ENCODE results near the gene IFIT5.
"Not testable (repeated sequence)": the region's sequence is repeated elsewhere in the genome, so short reads cannot be mapped to it uniquely, and the experiment has no call there.

Gene IFIT5

GRCh38 chr10:89414146-89414878 lies at the start of gene IFIT5:
IFIT5 (plus strand) TSS chr10:89414568; CDS start chr10:89414799, 231 bp downstream.
- in situ Hi-C loops (cut with HindIII; ENCODE audit: low sequenced_read_pairs) = no loop called here

GRCh38 chr10:89367529-89367928 lies 46.8 kb upstream of the IFIT5 start:
- in situ Hi-C loops (cut with HindIII; ENCODE audit: low sequenced_read_pairs) = no loop called here

DNA sequence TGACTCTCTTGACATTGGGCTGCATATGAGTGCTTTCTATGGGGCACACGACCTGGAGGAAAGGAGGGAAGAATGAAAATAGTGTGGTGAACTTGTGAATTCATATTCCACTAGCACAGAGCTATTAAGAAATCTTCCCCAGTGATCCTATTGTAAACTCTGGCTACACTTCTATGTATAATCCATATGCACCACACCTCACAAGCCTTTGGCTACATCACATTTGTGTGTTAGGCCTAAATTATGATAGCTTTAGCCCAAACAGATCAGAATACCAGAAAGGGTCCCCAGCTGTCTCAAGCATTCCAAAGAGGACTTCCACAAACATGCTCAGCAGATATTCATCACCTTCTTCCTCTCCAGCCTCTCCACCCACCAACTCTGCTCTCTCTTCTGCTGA lies 46.2 kb upstream of the IFIT5 start:
- in situ Hi-C loops (cut with HindIII; ENCODE audit: low sequenced_read_pairs) = no loop called here

- in situ Hi-C loops (cut with HindIII; ENCODE audit: low sequenced_read_pairs) = no loop called here
These were observed 44.9 kb upstream of the IFIT5 start for GRCh38 chr10:89369156-89370105.

DNA sequence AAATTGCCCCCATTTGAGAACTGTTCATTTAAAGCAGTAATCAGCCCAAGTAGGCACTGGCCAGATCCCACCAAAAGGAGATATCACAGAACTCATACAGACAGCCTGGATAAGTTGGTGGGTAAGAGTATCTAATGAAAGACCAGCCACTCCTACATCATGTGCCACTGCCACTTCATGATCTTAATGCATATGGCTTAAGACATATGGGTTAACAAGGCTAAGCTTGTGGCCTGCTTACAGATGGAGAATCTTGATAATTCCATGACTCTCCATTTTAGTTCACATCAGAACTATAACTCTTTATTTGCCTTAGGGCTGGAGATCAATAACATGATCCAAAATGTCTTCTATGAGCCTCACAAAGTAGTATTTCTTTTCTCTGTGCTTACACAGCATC lies 43.3 kb upstream of the IFIT5 start:
- in situ Hi-C loops (cut with HindIII; ENCODE audit: low sequenced_read_pairs) = no loop called here

DNA sequence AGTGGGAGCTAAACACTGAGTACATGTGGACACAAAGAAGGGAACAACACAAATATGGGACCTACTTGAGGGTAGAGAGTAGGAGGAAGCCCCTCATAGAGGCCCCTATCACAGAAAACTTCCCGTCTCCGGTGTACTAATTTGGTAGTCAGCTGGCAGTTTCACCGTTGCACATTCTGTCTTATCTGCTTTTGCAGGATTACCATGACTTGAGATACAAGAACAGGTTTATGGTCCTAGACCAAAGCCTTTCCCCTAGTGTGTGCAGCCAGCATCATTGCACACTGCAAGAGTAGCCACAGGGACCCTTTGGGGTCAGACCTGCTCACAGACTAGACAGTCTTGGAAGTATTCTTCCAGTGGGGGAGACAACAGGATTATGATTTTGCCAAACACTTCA lies 42.4 kb upstream of the IFIT5 start:
- in situ Hi-C loops (cut with HindIII; ENCODE audit: low sequenced_read_pairs) = no loop called here

DNA sequence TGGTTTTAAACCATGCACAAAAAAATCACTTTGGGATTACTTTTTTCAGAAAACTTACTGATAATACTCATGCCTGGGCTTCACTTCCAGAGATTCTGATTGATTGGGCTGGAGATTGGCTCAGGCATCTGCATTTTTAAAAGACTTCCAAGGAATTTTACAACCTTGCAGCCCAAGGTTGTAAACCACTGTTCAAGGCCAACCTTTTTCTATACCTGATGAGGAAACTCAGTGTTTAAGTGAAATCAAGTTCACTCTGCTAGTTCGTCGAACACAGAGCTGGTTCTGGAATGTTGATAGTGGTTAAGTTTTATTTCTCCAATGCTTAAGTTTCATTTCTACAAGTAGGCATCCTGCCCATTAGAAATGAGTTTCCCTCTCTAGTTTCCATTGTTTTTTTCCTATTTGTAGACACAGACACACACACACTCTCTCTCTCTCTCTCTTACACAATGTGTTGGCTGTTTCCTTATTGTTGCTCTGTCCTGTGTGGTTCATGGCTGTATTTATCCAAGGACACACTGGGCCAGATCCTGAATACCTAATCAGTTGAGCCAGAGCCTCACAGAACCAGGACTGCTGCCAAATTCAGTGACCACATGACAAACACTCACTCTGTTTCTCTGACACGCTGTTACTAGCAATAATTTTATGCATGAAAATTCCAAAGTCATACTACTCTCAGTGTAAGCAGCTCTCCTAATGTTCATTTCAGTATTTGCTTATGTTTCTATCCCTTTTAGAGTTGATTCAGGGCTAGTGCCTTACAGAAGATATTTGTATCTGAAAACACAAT lies 40.3 kb upstream of the IFIT5 start:
- in situ Hi-C loops (cut with HindIII; ENCODE audit: low sequenced_read_pairs) = no loop called here

DNA sequence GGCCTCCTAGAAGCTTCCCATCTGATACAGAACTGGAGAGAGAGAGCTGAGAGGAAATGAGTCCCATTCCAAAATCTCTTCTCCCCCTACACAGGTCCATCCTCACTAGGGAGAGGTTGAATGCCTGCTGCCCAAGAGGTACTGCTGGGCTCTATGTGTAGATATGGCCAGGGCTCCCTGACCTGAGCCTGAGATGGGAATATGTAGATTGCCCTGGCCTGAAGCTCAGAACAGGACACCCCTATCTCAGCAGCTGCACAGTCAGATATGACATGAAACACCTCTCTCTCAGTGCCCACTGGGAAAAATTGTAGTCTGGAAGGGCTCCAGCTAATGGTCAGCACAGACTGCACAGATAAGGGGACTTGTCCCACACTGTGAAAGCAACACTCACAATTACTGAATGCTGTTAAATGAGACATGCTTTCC lies 39.6 kb upstream of the IFIT5 start:
- in situ Hi-C loops (cut with HindIII; ENCODE audit: low sequenced_read_pairs) = no loop called here

GRCh38 chr10:89377705-89378637 lies 36.4 kb upstream of the IFIT5 start, which contains the start of gene IFIT1B:
IFIT1B (plus strand) TSS chr10:89378056; CDS start chr10:89378136, 80 bp downstream.
- in situ Hi-C loops (cut with HindIII; ENCODE audit: low sequenced_read_pairs) = no loop called here

GRCh38 chr10:89379103-89379502 lies 35.3 kb upstream of the IFIT5 start:
- in situ Hi-C loops (cut with HindIII; ENCODE audit: low sequenced_read_pairs) = no loop called here

DNA sequence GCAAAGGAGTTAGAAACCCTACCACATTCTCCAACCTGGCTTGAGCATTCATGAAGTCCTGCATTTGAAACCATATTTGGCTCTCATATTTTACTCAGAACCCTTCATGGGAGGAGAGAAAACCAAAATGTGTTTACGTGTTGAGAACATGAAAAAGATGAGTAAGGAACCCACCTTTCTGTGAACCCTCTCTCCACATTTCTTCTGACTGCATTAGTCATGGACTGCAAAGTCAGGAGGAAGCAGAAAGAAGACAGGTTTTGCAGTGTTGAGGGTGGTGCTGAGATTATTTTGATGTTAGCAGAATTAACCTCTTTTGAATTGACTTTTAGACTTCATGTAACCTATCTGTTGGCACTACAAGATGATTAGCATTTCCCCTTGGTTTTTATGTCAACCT lies 31.6 kb upstream of the IFIT5 start:
- in situ Hi-C loops (cut with HindIII; ENCODE audit: low sequenced_read_pairs) = no loop called here

- in situ Hi-C loops (cut with HindIII; ENCODE audit: low sequenced_read_pairs) = no loop called here
These were observed 29.7 kb upstream of the IFIT5 start for GRCh38 chr10:89384474-89385340.

DNA sequence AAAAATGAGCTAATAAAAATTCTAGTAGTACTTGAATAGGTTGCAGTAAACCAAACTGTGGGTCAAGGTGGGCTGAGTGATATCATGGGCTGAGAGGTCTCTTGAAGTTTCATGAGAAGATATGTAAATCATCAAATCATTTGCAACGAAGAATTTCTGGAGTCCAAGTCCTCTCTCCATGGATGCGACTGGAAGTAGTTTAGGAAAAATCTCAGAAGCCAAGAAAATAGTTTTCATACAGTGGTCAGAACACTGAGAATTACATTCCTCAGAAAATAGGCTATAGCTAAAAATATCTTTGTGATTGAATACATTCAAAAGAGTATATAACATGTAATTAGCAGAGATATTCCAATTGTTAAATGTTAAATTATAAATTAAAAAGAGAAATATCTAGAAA lies 25.6 kb upstream of the IFIT5 start:
- in situ Hi-C loops (cut with HindIII; ENCODE audit: low sequenced_read_pairs) = no loop called here

DNA sequence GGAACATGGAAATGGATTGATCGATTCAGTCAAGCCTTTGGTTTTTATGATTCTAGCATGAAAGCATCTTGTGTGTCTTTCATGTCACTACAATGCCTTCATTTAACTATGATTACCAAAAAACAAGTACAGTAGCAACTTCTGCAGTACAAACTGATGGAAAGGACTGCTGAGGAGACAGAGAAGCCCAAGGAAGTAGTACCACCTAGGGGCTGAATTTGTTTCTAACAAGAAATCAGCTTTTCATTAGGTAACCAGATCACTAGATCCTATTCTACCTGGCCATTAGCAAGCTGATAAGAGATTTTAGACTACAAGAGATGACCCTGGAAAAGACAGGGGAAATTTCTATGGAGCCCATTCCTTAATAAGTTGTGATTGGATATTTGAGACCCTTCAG lies 25.1 kb upstream of the IFIT5 start:
- in situ Hi-C loops (cut with HindIII; ENCODE audit: low sequenced_read_pairs) = no loop called here

- in situ Hi-C loops (cut with HindIII; ENCODE audit: low sequenced_read_pairs) = no loop called here
These were observed 23.7 kb upstream of the IFIT5 start for GRCh38 chr10:89390476-89391225.

DNA sequence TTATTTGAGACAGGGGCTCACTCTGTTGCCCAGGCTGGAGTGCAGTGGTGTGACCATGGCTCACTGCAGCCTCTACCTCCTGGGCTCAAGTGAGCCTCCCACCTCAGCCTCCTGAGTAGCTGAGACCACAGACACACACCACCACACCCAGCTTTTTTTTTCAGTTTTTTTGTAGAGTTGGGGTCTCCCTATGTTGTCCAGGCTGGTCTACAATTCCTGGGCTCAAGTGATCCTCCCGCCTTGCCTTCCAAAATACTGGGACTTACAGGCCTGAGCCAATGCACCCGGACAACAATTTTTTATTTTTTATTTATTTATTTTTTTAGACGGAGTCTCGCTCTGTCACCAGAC lies 23.2 kb upstream of the IFIT5 start:
- in situ Hi-C loops (cut with HindIII; ENCODE audit: low sequenced_read_pairs) = not testable (repeated sequence)

- in situ Hi-C loops (cut with HindIII; ENCODE audit: low sequenced_read_pairs) = no loop called here
These were observed 22.2 kb upstream of the IFIT5 start, which contains the start of gene IFIT1 for GRCh38 chr10:89391907-89392756. IFIT1 (plus strand) TSS chr10:89392623; CDS start chr10:89392713, 90 bp downstream.
